ACC112 (cell line): ENCODE data around the gene SHROOM3.

Experiments used
- H2AFZ ChIP-seq: fragments of 200-600 bp; sonication (generic); one replicate; pipeline ENCODE4 v1.6.0; 2017; ENCODE audit warnings: antibody characterized with exemption, low read length; ENCODE audit not compliant: unreplicated experiment
- H3K27ac ChIP-seq: fragments of 200-600 bp; sonication (generic); 2 replicates; pipeline ENCODE4 v1.5.1; 2014; ENCODE audit warnings: low read depth, mild to moderate bottlenecking, antibody characterized with exemption, low read length, moderate library complexity
- H3K27me3 ChIP-seq: fragments of 200-600 bp; sonication (generic); 2 replicates; pipeline ENCODE4 v1.6.1; 2014; ENCODE audit warnings: mild to moderate bottlenecking, antibody characterized with exemption, low read length, moderate library complexity, mixed read lengths; ENCODE audit not compliant: insufficient read depth
- H3K36me3 ChIP-seq: fragments of 200-600 bp; sonication (generic); 2 replicates; pipeline ENCODE4 v1.6.1; 2016; ENCODE audit warnings: mild to moderate bottlenecking, antibody characterized with exemption, low read length, moderate library complexity, mixed read lengths; ENCODE audit not compliant: insufficient read depth
- H3K4me1 ChIP-seq: fragments of 200-600 bp; sonication (generic); one replicate; pipeline ENCODE4 v1.6.1; 2016; ENCODE audit warnings: low read length, mixed read lengths; ENCODE audit not compliant: insufficient read depth, unreplicated experiment, control insufficient read depth
- H3K4me3 ChIP-seq: fragments of 200-600 bp; sonication (generic); 2 replicates; pipeline ENCODE4 v1.5.1; 2014; ENCODE audit warnings: mild to moderate bottlenecking, low read depth, low read length
- H3K79me2 ChIP-seq: fragments of 200-600 bp; sonication (generic); one replicate; pipeline ENCODE4 v1.6.0; 2016; ENCODE audit warnings: low read length; ENCODE audit not compliant: control insufficient read depth, unreplicated experiment, insufficient read depth

Gene SHROOM3

DNA sequence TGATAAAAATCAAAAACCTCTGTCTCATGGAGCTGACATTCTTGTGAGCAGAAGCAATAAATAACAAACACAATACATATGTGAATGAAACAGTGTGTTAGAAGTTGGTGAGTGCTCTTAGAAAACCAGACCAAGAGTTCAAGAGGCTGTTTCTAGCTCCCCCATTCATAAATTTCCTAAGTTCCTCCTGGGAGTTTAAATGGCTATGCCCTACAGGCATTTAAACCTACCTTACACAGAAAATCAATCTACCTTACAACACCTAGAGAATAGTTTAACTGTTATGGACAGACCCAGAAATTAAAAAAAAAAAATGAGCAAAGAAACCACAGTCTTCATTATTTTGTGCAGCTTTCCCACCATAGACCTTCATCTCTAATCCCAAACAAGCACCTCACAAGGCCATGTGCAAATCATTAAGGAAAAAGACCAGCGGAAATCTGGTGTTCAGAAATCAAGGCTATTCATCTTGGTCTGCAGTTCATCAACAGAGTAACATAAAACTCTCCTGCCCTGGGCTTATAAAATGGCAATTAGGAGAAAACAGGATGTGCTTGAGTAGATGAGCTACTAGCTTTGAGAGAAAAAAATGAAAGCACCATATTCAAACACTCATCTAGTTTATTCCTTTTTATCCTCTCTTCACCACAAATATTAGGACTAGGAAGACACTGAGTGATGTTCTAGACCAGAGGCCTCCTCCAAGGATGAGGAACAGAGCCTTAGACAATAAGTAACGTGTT is 147.2 kb downstream of the SHROOM3 start:
- no peaks in the 10 kb centered on the region for H3K79me2 ChIP-seq
- H2AFZ ChIP-seq = no peak overlapping the region
- no peaks in the 10 kb centered on the region for H3K36me3 ChIP-seq
- no peaks in the 10 kb centered on the region; the same call in 1 of the 2 replicates for H3K27me3 ChIP-seq
- H3K27ac ChIP-seq = no peak overlapping the region
- H3K4me3 ChIP-seq = no peak overlapping the region
- H3K4me1 ChIP-seq = no peaks in the 10 kb centered on the region

DNA sequence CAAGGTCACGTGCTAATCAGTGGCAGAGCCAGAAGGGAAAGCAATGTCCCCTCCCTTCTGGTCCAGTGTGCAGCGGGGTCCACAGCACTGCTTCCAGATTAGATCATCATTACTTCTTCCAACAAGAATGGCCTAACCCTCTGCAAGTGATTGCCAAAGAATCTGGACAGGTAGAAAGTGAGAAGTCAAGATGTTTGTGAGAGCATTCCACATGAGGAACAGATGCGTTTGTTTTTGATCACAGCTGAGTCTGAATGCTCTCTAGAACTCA is 147.7 kb downstream of the SHROOM3 start:
- Histone ChIP-seq H3K27me3 (no peaks in the 10 kb centered on the region; the same call in 1 of the 2 replicates), H3K27ac (no peak overlapping the region), H3K4me3 (no peak overlapping the region), H3K79me2 (no peaks in the 10 kb centered on the region), H2AFZ (no peak overlapping the region), H3K4me1 (no peaks in the 10 kb centered on the region), H3K36me3 (no peaks in the 10 kb centered on the region)

DNA sequence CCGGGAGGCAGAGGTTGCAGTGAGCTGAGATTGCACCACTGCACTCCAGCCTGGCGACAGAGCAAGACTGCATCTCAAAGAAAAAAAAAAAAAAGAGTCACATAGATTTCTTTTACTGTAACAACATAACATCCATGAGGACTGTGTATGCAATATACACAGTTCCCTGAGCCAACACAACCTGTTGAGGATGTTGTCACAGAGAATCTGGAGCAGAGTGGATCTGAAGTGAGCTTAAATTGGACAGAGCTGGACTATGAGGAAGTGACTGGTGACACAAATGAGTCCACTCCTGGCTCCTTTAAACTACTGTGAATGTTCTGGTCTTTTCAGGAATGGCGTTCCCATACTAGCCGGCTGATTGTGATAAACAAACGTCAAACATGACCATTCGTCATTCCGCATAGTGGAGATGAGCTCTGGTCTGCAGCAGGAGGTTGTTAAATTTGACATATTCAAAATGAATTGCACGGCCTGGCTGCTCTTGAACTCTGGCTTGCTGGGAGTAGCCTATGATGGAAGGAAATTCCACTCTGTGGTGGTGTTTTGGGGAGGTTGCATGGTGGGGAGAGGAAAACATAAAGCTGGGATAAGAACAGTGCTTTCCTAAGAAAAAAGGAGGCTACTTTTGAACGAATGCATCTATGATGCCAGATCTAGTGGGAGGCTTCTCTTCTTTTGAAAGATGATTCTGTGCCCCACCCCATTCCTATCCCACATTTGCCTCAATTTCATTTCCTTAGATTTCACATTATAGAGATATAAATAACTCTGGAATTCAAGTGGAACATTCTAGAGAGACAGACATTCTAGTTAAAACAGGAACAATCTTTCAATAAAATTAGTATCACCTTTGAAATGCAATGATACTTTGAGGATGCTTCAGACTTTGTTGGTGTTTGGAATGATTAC is 149.5 kb downstream of the SHROOM3 start:
- Histone ChIP-seq H3K27me3 (no peaks in the 10 kb centered on the region), H2AFZ (no peak overlapping the region), H3K36me3 (no peaks in the 10 kb centered on the region), H3K27ac (no peak overlapping the region), H3K4me3 (no peak overlapping the region), H3K79me2 (no peaks in the 10 kb centered on the region), H3K4me1 (peaks cover 2% of the 10 kb centered on the region)

DNA sequence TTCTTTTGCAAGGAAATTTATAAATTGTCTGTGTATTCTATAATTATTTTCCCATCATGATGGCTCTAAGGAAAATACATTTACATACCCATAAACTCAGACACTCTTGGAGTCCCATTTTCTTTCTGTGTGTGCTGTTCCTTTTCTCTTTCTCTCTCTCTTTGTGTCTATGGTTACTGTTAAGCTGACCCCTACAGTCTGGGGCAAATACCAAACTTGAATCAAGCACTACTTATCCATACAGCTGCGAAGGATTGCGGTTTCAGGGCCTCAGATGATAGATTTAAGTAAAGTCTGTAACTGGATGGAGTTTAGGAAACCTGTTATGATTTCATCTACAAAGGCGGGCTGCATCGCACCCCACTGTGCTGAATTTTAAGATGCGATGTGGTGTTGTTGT is 150.2 kb downstream of the SHROOM3 start:
- Histone ChIP-seq H3K79me2 (no peaks in the 10 kb centered on the region), H3K4me3 (no peak overlapping the region), H2AFZ (no peak overlapping the region), H3K4me1 (peaks cover 9% of the 10 kb centered on the region), H3K27me3 (no peaks in the 10 kb centered on the region), H3K27ac (no peak overlapping the region), H3K36me3 (no peaks in the 10 kb centered on the region)

DNA sequence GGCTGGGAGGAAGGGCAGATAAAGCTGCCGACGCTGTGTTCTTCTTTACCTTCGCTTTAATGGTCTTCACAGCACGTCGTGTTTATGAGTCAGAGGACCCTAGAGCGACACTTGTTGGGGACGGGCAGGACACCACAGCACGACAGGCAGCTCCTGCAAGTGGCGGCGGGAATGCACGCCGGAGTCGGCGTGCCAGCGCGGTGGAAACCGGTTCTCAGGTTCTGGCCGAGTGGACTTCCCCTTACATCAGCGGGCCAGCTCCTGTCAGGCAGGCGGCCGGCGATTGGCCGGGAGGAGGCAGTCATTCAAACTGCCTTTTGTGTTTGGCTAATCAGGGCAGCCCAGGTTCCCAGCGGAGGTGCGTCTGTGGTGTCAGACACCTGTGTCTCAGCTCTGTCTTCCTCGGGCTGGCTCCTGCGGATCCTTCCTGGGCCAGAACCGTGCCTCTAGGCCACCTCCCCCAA is 150.9 kb downstream of the SHROOM3 start:
- Histone ChIP-seq H3K4me3 (peak overlapping the region; percentile 39), H3K79me2 (no peaks in the 10 kb centered on the region)

DNA sequence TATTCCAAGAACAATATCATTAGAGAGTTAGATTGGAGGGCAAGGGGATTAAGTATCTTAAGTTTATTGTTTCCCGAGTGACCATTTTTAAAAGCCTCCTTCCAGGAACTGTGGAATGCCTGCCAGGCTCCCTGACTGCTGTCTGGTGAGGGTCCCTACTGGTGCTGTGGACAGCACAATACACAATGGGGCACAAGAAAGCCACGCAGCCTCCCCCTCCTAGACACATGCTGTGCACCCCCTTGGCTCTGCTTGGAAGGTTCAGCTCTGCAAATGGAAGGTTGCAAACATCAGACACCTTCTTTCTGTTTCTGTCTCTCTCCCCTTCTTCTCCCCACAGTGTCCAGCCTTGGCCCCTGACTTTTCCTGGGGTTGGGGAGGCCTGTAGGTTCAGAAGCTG is 153.2 kb downstream of the SHROOM3 start:
- Histone ChIP-seq H3K27ac (no peak overlapping the region), H2AFZ (no peak overlapping the region), H3K36me3 (no peaks in the 10 kb centered on the region), H3K4me1 (peaks cover 16% of the 10 kb centered on the region), H3K27me3 (no peaks in the 10 kb centered on the region), H3K4me3 (no peak overlapping the region), H3K79me2 (no peaks in the 10 kb centered on the region)

More for the DNA sequence above, 150.9 kb downstream of the SHROOM3 start:
- H3K36me3 ChIP-seq = no peaks in the 10 kb centered on the region
- peaks cover 14% of the 10 kb centered on the region for H3K4me1 ChIP-seq
- H2AFZ ChIP-seq = peak overlapping the region; percentile 21
- H3K27ac ChIP-seq = no peak overlapping the region
- no peaks in the 10 kb centered on the region for H3K27me3 ChIP-seq

DNA sequence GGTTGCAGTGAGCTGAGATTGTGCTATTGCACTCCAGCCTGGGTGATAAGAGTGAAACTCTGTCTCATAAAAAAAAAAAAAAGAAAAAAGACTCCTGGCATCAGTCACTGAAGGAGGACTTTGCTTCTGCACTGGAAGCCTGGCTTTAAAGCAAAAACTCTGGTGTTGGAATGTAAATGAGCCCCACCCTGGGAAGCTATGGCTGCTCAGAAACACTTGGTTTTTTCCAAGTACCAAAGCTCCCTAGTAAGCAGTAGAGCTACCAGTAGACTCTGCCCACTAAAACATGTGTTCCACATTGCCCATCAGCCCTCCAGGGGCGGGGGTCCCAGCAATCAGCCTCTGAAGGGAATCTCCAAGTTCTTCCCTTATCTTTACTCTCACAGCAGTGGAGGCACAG is 154.4 kb downstream of the SHROOM3 start:
- peak overlapping the region; percentile 74 for H3K27ac ChIP-seq
- H3K79me2 ChIP-seq = no peaks in the 10 kb centered on the region
- H3K4me1 ChIP-seq = peaks cover 16% of the 10 kb centered on the region
- H3K27me3 ChIP-seq = no peaks in the 10 kb centered on the region
- H3K36me3 ChIP-seq = no peaks in the 10 kb centered on the region
- no peak overlapping the region for H3K4me3 ChIP-seq
- H2AFZ ChIP-seq = no peak overlapping the region

DNA sequence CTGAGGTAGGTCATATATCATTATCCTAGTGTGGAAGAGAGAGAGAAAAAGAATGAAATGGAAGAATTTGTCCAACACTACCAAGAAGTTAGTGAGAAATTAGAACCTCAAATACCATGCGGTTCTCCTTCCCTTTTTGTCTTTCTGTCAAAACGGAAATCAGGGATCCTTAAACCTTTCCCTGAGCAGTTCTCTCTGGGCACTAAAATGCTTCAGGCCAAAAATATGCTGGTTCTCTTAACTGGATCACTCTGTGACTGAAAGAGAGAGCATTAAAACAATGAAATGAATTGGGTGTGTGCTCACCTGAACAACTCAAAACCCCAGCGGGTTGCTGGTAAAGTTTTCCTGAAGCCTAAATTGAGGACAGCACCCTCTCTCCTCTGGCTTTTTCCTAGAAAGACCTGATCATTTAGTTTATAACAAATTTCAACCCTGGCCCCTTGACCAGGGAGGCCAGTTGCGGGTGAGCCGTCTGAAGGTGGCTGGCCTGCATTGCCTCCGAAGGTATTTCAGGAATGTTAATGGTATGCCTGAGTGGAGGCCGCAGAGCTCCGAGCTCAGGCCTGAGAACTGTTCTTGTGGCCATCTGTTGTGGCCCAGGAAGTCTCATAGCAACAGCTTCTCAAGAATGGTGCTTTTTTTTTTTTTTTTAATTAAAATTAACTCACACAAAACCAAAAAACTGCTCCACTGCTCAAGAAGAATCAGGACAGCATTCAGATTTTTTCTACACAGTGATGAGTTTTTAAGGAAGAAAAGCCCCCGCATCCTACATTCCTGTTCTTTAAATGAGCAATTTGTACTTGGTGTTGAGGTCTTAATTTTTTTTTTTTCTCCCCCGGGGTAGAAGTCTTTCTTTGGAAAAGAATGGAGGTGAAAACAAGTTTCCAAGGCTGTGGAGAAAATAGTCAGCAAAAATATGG is 155.1 kb downstream of the SHROOM3 start:
- no peaks in the 10 kb centered on the region for H3K79me2 ChIP-seq
- H3K4me3 ChIP-seq = peak overlapping the region; percentile 10; the same call in 1 of the 2 replicates
- H2AFZ ChIP-seq = peak overlapping the region; percentile 47
- H3K27ac ChIP-seq = peak overlapping the region; percentile 74
- no peaks in the 10 kb centered on the region for H3K36me3 ChIP-seq
- no peaks in the 10 kb centered on the region for H3K27me3 ChIP-seq
- peaks cover 16% of the 10 kb centered on the region for H3K4me1 ChIP-seq

DNA sequence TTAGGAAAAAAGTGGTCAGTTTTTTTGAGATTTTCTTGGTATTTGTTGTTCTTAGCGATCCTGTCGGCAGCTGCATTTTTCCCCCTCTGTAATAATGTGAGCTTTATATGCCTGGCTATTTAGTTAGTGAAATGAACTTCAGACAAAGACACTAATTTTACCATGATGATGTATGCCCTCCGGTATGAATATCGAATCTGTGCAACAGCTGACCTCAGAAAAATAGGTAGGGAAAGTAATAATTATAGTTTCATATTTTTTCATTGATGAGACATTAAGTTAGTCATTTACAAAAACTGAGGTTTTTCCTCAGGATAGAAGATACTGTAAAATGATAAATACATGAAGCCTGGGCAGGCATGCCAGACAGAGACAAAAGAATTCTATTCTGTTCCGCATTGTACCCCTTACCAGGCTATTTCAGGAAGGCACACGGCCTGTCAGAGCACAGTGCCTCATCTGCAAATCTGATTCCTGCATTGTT is 155.8 kb downstream of the SHROOM3 start:
- Histone ChIP-seq H3K27me3 (no peaks in the 10 kb centered on the region), H3K27ac (peak overlapping the region; percentile 74), H3K4me3 (peak overlapping the region; percentile 10; the same call in 1 of the 2 replicates), H3K79me2 (no peaks in the 10 kb centered on the region), H3K4me1 (peaks cover 16% of the 10 kb centered on the region), H3K36me3 (no peaks in the 10 kb centered on the region), H2AFZ (peak overlapping the region; percentile 47)

DNA sequence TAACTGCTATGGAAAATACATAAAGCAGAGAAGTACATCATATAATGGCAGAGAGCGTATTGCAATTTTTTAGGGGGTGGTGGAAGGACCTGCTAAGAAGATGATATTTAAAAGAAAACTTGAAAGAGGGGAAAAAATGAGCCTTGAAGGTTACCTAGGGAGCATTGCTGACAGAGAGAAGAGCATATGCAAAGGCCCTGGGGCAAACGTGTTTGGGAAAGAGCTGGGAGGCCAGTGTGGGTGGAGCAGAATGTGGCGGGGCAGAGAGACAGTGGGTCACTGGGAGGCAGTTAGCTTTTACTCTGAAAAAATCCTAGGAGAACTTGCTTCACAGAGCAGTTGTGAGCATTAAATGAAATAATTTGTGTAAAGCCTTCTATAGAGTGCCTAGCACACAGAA is 157.0 kb downstream of the SHROOM3 start:
- Histone ChIP-seq H3K79me2 (no peaks in the 10 kb centered on the region), H3K4me1 (peaks cover 16% of the 10 kb centered on the region), H2AFZ (no peak overlapping the region), H3K27me3 (no peaks in the 10 kb centered on the region), H3K27ac (no peak overlapping the region), H3K36me3 (no peaks in the 10 kb centered on the region), H3K4me3 (no peak overlapping the region)
